ENCODE data around the gene RCAN2.

- no peak for TF ChIP-seq CTCF (conservative IDR thresholded peaks at IDR 0.05; ENCODE audit: low read length)
- TF ChIP-seq EZH2phosphoT487 (IDR thresholded peaks at IDR 0.05; ENCODE audit: borderline replicate concordance, low read depth, low read length), result no peak
Measured at GRCh38 chr6:46258249-46258648, 233.0 kb downstream of the RCAN2 start.

Measured in OCI-LY7 (cell line).